Fibroblast of pulmonary artery (primary cell): ENCODE measurements around the gene GHRL.

Source experiments
- DNase-seq: peaks from one replicate; pipeline ENCODE4 v3.0.0-alpha.2; 2010; ENCODE audit warnings: low read depth
- H3K4me3 ChIP-seq: replicated peaks from 2 replicates; pipeline ENCODE4 v1.5.1; 2011; ENCODE audit warnings: low read depth, mild to moderate bottlenecking, control low read depth, low read length, moderate library complexity
- TF ChIP-seq, protein P1 (sequence below): IDR thresholded peaks from 2 replicates; pipeline ENCODE4 v1.5.1; 2011; ENCODE audit warnings: mild to moderate bottlenecking, control low read depth, low read length, inconsistent platforms; ENCODE audit errors: missing control alignments

Gene GHRL

DNA sequence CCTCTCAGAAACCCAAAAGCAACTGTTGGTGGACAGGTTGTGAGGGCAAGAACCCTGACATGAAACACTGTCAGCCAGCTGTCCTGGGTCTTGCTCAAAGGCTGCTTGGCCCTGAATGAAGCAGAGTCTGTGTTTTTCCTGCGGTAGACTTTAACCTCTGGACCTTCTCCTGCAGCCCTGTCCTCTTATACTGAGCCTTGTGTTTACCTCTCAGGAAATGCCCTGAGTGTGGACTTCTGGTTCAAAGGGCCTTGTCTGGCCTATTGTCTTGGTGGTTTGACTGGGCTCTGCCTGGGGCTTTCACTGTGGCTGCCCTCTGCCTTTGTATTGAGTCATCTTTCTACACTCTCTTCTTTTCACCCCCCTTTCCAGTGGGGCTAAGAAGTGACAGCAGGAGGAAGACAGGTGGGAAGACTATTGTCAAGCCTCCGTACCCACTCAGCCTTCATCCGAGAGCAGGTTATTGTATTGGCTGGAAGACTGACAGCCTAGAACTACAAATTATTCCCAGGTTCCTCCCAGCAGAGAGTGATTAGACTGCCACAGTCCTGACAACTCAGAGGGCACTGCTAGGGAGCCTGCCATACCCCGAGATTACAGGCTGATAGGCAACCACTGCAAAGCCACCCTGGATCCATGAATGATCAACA is 24.7 kb upstream of the GHRL start:
- DNase-seq = no peak
- TF ChIP-seq, protein P1, sequence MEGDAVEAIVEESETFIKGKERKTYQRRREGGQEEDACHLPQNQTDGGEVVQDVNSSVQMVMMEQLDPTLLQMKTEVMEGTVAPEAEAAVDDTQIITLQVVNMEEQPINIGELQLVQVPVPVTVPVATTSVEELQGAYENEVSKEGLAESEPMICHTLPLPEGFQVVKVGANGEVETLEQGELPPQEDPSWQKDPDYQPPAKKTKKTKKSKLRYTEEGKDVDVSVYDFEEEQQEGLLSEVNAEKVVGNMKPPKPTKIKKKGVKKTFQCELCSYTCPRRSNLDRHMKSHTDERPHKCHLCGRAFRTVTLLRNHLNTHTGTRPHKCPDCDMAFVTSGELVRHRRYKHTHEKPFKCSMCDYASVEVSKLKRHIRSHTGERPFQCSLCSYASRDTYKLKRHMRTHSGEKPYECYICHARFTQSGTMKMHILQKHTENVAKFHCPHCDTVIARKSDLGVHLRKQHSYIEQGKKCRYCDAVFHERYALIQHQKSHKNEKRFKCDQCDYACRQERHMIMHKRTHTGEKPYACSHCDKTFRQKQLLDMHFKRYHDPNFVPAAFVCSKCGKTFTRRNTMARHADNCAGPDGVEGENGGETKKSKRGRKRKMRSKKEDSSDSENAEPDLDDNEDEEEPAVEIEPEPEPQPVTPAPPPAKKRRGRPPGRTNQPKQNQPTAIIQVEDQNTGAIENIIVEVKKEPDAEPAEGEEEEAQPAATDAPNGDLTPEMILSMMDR = no peak
- no peak overlapping the region for H3K4me3 ChIP-seq

DNA sequence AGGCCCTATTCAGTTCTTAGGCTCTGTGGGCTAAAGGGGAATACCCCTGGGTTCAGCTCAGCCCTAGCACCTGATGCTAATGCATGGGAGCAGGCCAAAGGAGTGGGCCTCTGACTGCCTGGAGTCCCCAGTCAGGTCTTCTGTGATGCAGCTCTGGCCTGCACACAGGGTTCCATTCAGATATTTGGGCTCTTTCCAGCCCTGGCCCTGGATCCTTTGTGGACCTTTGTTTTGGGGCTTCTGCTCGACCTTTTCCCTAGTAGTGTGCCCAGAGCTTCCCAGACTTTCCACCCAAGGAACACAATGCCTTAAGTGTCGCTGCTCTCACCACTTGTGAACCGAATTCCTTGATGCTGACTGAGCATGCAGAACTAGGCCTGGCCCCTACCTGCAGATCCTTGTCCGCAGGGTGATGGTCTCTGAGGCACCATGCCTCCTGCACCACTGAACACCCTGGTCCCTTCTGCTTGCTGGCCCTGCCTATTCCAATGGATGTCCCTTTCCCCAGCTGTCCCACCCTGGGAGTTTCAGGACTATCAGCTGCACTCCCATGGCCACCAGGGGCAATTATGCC is 23.1 kb upstream of the GHRL start:
- TF ChIP-seq, protein P1 = no peak
- no peak overlapping the region for H3K4me3 ChIP-seq
- no peak for DNase-seq

DNA sequence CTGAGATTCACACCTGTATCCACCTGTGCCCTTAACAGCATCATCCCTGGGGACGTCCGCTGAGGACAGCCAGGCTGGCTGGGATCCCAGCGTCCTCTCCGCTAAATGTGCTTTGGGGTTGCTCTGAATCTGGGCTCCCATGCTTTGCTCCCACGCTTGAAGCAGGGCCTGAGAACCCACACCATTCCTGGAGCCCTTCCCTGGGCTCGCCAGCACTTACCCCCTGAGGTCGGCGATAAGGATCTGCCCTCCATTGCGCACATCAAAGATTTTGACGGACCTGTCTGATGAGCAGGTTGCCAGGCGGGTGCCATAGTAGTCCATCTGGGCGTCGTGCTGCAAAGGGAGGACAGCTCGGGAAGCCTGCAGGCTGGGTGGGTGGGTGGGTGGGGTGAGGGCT is 22.4 kb upstream of the GHRL start:
- TF ChIP-seq, protein P1 = no peak
- no peak for DNase-seq
- H3K4me3 ChIP-seq = no peak overlapping the region

DNA sequence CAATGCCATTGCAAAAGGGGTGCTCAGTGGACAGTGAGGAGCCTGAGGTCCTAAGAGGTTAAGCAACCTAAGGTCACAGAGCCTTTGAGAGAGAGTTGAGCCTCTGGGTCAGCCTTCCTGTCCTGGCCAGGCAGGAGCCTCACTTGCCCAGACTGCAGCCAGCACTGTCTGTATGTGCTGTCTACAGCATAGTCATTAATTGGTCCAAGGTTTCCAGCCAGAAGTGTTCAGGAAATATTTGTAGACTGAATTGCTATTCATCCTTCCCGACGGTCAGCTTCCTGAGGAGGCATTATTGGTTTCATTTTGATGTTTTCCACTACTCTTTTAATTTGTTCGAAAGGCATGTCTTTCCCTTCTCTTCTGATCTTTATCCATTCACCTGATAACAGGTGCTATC is 20.1 kb upstream of the GHRL start:
- DNase-seq = no peak
- H3K4me3 ChIP-seq = no peak overlapping the region
- TF ChIP-seq, protein P1 = no peak

DNA sequence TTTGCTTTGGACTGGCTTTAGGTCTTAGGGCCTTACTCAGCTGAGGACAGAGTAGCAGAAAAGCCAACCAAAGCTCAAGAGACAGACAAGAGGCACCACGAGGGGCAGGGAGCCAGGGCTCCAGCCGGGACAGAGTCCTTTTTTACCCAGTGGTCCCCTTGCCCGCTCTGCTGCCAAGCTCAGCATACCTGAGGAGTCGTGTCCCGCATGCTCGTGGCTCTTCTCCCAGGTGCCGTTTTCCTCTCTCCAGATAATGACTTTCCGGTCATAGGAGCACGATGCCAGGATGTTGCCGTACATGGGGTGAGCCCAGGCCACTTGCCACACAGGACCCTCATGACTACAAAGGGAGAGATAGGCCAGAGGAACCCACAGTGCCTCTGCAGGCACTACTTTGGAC is 19.6 kb upstream of the GHRL start:
- no peak for DNase-seq
- TF ChIP-seq, protein P1 = no peak
- H3K4me3 ChIP-seq = no peak overlapping the region

DNA sequence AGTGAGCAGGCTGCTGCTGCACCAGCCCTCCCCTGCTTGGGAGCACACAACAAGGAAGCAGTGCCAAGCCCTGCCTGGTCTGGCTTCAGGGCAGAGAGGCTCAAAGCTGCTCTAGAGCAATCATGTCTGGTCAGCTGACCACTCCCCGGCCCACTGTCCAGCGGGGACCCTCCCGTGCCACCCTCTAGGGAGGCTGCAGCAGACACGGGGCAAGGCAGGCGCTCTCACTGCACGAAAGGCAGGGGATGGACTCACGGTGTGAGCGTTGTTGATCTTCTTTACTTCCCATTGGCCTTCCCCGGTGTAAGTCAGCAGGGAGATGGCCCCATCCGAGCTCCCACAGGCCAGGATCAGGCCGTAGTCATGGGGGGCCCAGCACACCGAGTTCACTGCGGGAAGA is 19.0 kb upstream of the GHRL start:
- H3K4me3 ChIP-seq = no peak overlapping the region
- TF ChIP-seq, protein P1 = no peak
- DNase-seq = no peak

DNA sequence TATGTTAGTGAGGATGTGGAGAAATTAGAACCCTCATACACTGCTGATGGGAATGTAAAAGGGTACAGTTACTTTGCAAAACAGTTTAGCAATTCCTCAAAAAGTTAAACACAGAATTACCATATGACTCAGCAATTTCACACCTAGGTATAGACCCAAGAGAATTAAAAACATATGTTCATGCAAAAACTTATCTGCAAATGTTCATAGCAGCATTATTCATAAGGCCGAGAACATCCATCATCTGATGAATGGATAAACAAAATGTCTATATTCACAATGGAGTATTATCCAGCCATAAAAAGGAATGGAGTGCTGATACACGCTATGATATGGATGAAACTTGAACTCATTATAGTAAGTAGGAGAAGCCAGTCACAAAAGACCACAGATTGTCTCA is 17.8 kb upstream of the GHRL start:
- TF ChIP-seq, protein P1 = no peak
- no peak overlapping the region for H3K4me3 ChIP-seq
- DNase-seq = peak; percentile 17
